Heart right ventricle (tissue), 16 donors: ENCODE results near the gene EXOC5. TPM values are rescaled to one million over a fixed set of nuclear protein-coding genes. Genes with fewer than 3 reads are reported as not detected.
"Not testable (repeated sequence)": the region's sequence is repeated elsewhere in the genome, so short reads cannot be mapped to it uniquely, and the experiment has no call there.

ENCODE experiments used
- ATAC-seq, 8 donors: fragments of 200-7000 bp; cut with Tn5 transposase; one replicate each; pipeline ENCODE4 v1.9.1; 2020; ENCODE audit warnings: mild to moderate bottlenecking in 8 of 8, moderate library complexity in 8 of 8, moderate number of reproducible peaks in 1 of 8
- DNase-seq, 2 donors: peaks; one replicate each; pipeline ENCODE4 v3.0.0-alpha.2; 2020
- H3K27ac ChIP-seq, 10 donors: fragments of 200-600 bp; sonication (generic) in 2 of 10; one replicate each; pipeline versions ENCODE4 v1.5.0 to v1.8.0; 2020 to 2022; ENCODE audit warnings: mild to moderate bottlenecking in 3 of 10
- H3K27me3 ChIP-seq, 7 donors: fragments of 200-600 bp; one replicate each; pipeline ENCODE4 v1.8.0; 2021 to 2022; ENCODE audit warnings: mild to moderate bottlenecking in 2 of 7
- H3K36me3 ChIP-seq, 9 donors: fragments of 200-600 bp; sonication (generic) in 1 of 9; one replicate each; pipeline versions ENCODE4 v1.5.0 to v1.8.0; 2020 to 2022; ENCODE audit warnings: mild to moderate bottlenecking in 2 of 9
- H3K4me1 ChIP-seq, 9 donors: fragments of 200-600 bp; sonication (generic) in 1 of 9; one replicate each; pipeline versions ENCODE4 v1.5.0 to v1.8.0; 2020 to 2022; ENCODE audit warnings: mild to moderate bottlenecking in 4 of 9
- H3K4me3 ChIP-seq, 10 donors: fragments of 200-600 bp; sonication (generic) in 2 of 10; one replicate each; pipeline versions ENCODE4 v1.5.0 to v1.8.0; 2020 to 2022; ENCODE audit warnings: mild to moderate bottlenecking in 7 of 10, moderate library complexity in 2 of 10
- H3K9me3 ChIP-seq, 11 donors: fragments of 200-600 bp in 10 of 11; sonication (generic) in 2 of 11; one replicate each; pipeline versions ENCODE4 v1.5.0 to v1.8.0; 2013 to 2022; ENCODE audit warnings: mild to moderate bottlenecking in 2 of 11, control low read depth in 1 of 11, moderate library complexity in 1 of 11
- CTCF ChIP-seq, 9 donors: fragments of 200-600 bp; sonication (generic) in 2 of 9; IDR thresholded peaks; one replicate each; pipeline versions ENCODE4 v1.5.0 to v1.8.0; 2021 to 2022; ENCODE audit warnings: antibody characterized with exemption in 9 of 9, mild to moderate bottlenecking in 5 of 9, moderate library complexity in 1 of 9
- WGBS, 2 donors: extraction: QIAGEN DNeasy Blood & Tissue Kit; methylation state at CpG; one replicate each; pipeline ENCODE4 v1.1.7; 2013; ENCODE audit warnings: inconsistent platforms in 1 of 2; 5-methylcytosine and 5-hydroxymethylcytosine counted together
- intact Hi-C, 10 donors: fragments of 100-400 bp; cut with DNase I; formaldehyde crosslinking; loops; one replicate each; pipeline versions ENCODE4 v1.11.1 to v1.14.2; 2022
- polyA plus RNA-seq, 2 donors: library from polyadenylated mRNA; stranded (reverse); fragments of 200-250 nt; gene quantifications; one replicate each; pipeline ENCODE4 v1.2.3, GENCODE V29; 2013
- total RNA-seq, 10 donors: library from RNA; stranded (reverse); fragmentation: NEBNext Ultra II Directional in 3 of 10; extraction: Animal tissue kit (Norgen Biotek cat#: 25700) in 3 of 10; gene quantifications; one replicate each; pipeline versions ENCODE4 v1.2.1 to v1.2.4, GENCODE V29; 2021 to 2023
- donor health status: Arrhythmogenic right ventricular cardiomyopathy.
- donor health status: ischemic (EF 13 %, LVEDD 7.1; RV severe dilation, severe dysfunction).
- donor health status: healthy with polysubstance abuse.
- donor health status: DM: no; HTN: yes; CAD: no.
- donor health status: DM: no; HTN: no; CAD: no.
- donor health status: ischemic (EF 25% LVEDD 6.9; RV normal size, moderate dysfunction).
- donor health status: ischemic (EF 25% LVEDD 5.7; RV mildly dilated, moderate dysfunction).
- donor health status: healthy.
- donor health status: DM: yes; HTN: yes; CAD: no.
- donor health status: Ischemic cardiomyopathy.
- donor health status: ischemic (EF 35%, LVEDD 5.7; RV mildly dilated, moderate dysfunction).
- donor health status: nonischemic (EF 11% LVEDD 7.7; RV severe dilation, severe dysfunction).
- donor health status: DM: yes; HTN: yes; CAD: no.
- donor health status: PGD.
- donor health status: ischemic (EF 29% LVEDD 5.4; RV normal size, mild dysfunction).
- donor health status: nonischemic (EF 23%, LVEDD 6.1; RV moderate dilation, normal function).

The EXOC5 gene
- total and polyA plus RNA-seq, 12 donors = 5.5 to 70.1 (median 59.8) TPM

- TF ChIP-seq CTCF (IDR thresholded peaks at IDR 0.05) = no peak
- intact Hi-C loops = loop anchor here in 1 of 10 donors (10.0 kb wide), 1 partner anchor 129 kb away; the partner anchor contains the start of gene NAA30
- Histone ChIP-seq H3K9me3 (no peaks in the 10 kb centered on the region), H3K4me1 (peaks cover 2 to 57% (median 44%) of the 10 kb centered on the region in 9 donors), H3K36me3 (no peaks in the 10 kb centered on the region), H3K27ac (peak overlapping the region in 7 of 10 donors; percentile 3 to 97 (median 22)), H3K27me3 (no peaks in the 10 kb centered on the region), H3K4me3 (peak overlapping the region in 2 of 10 donors; percentile 5 to 9)
- 17 to 40% methylated on average over 2 of the region's 2 CpGs for WGBS, 2 donors
- ATAC-seq = no peak
- DNase-seq = no peak
Observed at GRCh38 chr14:57266065-57266464, 2.6 kb downstream of the EXOC5 start.

DNA sequence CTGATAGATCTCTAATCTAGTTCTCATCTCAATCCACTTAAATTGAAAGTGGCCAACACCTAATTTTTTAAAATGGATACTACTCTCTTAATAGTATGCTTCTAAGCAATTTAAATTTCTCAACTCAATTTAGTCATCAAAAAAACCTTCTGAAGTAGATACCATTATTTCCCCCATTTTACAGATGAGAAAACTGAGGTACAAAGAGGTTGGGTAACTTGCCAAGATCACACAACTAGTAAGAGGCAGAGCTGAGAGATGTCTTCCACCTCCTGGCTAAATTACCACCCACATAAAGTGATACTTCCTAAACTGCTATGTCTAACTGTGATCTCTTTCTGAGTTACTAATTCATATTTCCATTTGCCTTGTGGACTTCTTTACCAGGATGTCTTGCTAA, 6.6 kb downstream of the EXOC5 start:
- no peaks in the 10 kb centered on the region for H3K36me3 ChIP-seq
- TF ChIP-seq CTCF (IDR thresholded peaks at IDR 0.05) = no peak
- H3K27ac ChIP-seq = no peak overlapping the region
- H3K4me3 ChIP-seq = no peak overlapping the region
- peaks cover 2 to 35% (median 21%) of the 10 kb centered on the region in 9 donors for H3K4me1 ChIP-seq
- DNase-seq = no peak
- intact Hi-C loops = loop anchor here in 1 of 10 donors (10.0 kb wide), 1 partner anchor 133 kb away; the partner anchor contains the start of gene NAA30
- H3K27me3 ChIP-seq = no peaks in the 10 kb centered on the region
- no peak for ATAC-seq
- peaks cover 0 to 6% (median 0%) of the 10 kb centered on the region in 11 donors for H3K9me3 ChIP-seq

- Histone ChIP-seq H3K4me1 (peaks cover 0 to 31% (median 16%) of the 10 kb centered on the region in 9 donors), H3K36me3 (peaks cover 0 to 3% (median 0%) of the 10 kb centered on the region in 9 donors), H3K27ac (no peak overlapping the region), H3K27me3 (no peaks in the 10 kb centered on the region), H3K4me3 (no peak overlapping the region), H3K9me3 (peaks cover 0 to 6% (median 0%) of the 10 kb centered on the region in 11 donors)
- no peak for TF ChIP-seq CTCF (IDR thresholded peaks at IDR 0.05)
- intact Hi-C loops = loop anchor here in 1 of 10 donors (10.0 kb wide), 1 partner anchor 133 kb away; the partner anchor contains the start of gene NAA30
- DNase-seq = no peak
- ATAC-seq = no peak
Observed at GRCh38 chr14:57261604-57262003, 7.1 kb downstream of the EXOC5 start.

DNA sequence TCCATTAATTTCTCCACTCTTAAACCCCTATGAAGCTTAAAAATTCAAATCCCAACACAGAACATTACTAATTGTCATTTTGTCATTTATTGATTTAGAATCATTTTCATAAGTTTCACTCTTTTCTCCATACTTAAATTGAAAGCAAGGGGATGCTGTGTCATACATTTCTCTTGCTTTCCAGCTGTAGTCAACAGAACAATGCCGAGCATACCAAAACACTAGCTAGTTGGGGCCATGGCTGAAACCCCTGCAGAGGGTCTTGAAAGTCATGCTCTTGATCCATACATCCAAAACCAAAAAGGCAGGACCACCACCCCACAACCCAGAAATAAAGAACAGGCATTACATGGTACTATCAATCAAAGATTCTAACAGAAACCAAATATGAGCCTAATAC, 9.0 kb downstream of the EXOC5 start:
- no peak for TF ChIP-seq CTCF (IDR thresholded peaks at IDR 0.05)
- intact Hi-C loops = loop anchor here in 1 of 10 donors (10.0 kb wide), 1 partner anchor 135 kb away; the partner anchor contains the start of gene NAA30
- Histone ChIP-seq H3K9me3 (peaks cover 0 to 6% (median 0%) of the 10 kb centered on the region in 11 donors), H3K36me3 (peaks cover 0 to 5% (median 0%) of the 10 kb centered on the region in 9 donors), H3K27ac (no peak overlapping the region), H3K4me1 (peaks cover 0 to 17% (median 0%) of the 10 kb centered on the region in 9 donors), H3K4me3 (no peak overlapping the region), H3K27me3 (no peaks in the 10 kb centered on the region)
- DNase-seq = no peak
- WGBS, 2 donors = 89 to 94% methylated on average over 1 of the region's 1 CpG
- no peak for ATAC-seq

DNA sequence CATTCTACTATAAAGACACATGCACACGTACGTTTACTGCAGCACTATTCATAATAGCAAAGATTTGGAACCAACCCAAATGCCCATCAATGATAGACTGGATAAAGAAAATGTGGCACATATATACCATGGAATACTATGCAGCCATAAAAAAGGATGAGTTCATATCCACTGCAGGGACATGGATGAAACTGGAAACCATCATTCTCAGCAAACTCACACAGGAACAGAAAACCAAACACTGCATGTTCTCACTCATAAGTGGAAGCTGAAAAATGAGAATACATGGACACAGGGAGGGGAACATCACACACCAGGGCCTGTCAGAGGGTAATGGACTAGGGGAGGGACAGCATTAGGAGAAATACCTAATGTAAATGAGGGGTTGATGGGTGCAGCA, 10.5 kb downstream of the EXOC5 start:
- ATAC-seq, DNase-seq, H3K27me3 ChIP-seq, H3K36me3 ChIP-seq, H3K27ac ChIP-seq, intact Hi-C loops, H3K9me3 ChIP-seq, H3K4me3 ChIP-seq: not testable (repeated sequence)
- peaks cover 0 to 17% (median 0%) of the 10 kb centered on the region in 9 donors for H3K4me1 ChIP-seq
- 96 to 100% methylated on average over 2 of the region's 2 CpGs for WGBS, 2 donors
